Mucosa of descending colon (tissue), 3 donors: ENCODE data around the gene GAL3ST2. TPM values are rescaled to one million over a fixed set of nuclear protein-coding genes. Genes with fewer than 3 reads are reported as not detected.

Source experiments
- ATAC-seq: fragments of 200-7000 bp; cut with Tn5 transposase; one replicate; pipeline ENCODE4 v1.9.1; 2020; ENCODE audit warnings: mild to moderate bottlenecking, moderate library complexity
- DNase-seq, 3 donors: peaks; one replicate each; pipeline ENCODE4 v3.0.0-alpha.2; 2020
- H3K36me3 ChIP-seq: fragments of 200-600 bp; one replicate; pipeline ENCODE4 v1.8.0; 2021; ENCODE audit warnings: low read depth, mild to moderate bottlenecking
- H3K4me1 ChIP-seq: fragments of 200-600 bp; one replicate; pipeline ENCODE4 v1.8.0; 2021; ENCODE audit warnings: low read depth, mild to moderate bottlenecking
- H3K4me3 ChIP-seq: fragments of 200-600 bp; one replicate; pipeline ENCODE4 v1.8.0; 2021; ENCODE audit warnings: mild to moderate bottlenecking
- H3K9me3 ChIP-seq: fragments of 200-600 bp; one replicate; pipeline ENCODE4 v1.8.0; 2021; ENCODE audit warnings: mild to moderate bottlenecking
- intact Hi-C, 2 donors: fragments of 100-400 bp; cut with DNase I in 1 of 2; cut with micrococcal nuclease in 1 of 2; formaldehyde crosslinking; loops; one replicate each; pipeline versions ENCODE4 v1.11.0 to v1.11.1; 2022; cut with DNase I, micrococcal nuclease
- total RNA-seq, 3 donors: library from RNA; stranded (reverse); fragmentation: NEBNext Ultra II Directional in 2 of 3; extraction: Animal tissue kit (Norgen Biotek cat#: 25700) in 2 of 3; gene quantifications; one replicate each; pipeline versions ENCODE4 v1.2.1 to v1.2.4, GENCODE V29; 2021 to 2023
- TF ChIP-seq, protein P1 (sequence below): fragments of 200-600 bp; IDR thresholded peaks from one replicate; pipeline ENCODE4 v1.8.0; 2022; ENCODE audit warnings: antibody characterized with exemption, mild to moderate bottlenecking
- donor health status: DM: no; HTN: no; CAD: no; lungs with moderate emphysema.
- donor health status: DM: no; HTN: no; CAD: no.
- donor health status: DM: no; HTN: yes; CAD: no.

The GAL3ST2 gene
- total RNA-seq, 3 donors from 2014 or later: 15.1 to 46.5 (median 42.4) TPM

GRCh38 chr2:241813644-241814392 lies 37.2 kb downstream of the GAL3ST2 start:
- ATAC-seq (no peak), DNase-seq (no peak)
- intact Hi-C loops: no loop called here
- Histone ChIP-seq H3K9me3 (no peaks in the 10 kb centered on the region), H3K4me3 (no peak overlapping the region), H3K4me1 (peaks cover 19% of the 10 kb centered on the region), H3K36me3 (no peaks in the 10 kb centered on the region)
- TF ChIP-seq, protein P1, sequence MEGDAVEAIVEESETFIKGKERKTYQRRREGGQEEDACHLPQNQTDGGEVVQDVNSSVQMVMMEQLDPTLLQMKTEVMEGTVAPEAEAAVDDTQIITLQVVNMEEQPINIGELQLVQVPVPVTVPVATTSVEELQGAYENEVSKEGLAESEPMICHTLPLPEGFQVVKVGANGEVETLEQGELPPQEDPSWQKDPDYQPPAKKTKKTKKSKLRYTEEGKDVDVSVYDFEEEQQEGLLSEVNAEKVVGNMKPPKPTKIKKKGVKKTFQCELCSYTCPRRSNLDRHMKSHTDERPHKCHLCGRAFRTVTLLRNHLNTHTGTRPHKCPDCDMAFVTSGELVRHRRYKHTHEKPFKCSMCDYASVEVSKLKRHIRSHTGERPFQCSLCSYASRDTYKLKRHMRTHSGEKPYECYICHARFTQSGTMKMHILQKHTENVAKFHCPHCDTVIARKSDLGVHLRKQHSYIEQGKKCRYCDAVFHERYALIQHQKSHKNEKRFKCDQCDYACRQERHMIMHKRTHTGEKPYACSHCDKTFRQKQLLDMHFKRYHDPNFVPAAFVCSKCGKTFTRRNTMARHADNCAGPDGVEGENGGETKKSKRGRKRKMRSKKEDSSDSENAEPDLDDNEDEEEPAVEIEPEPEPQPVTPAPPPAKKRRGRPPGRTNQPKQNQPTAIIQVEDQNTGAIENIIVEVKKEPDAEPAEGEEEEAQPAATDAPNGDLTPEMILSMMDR: no peak

DNA sequence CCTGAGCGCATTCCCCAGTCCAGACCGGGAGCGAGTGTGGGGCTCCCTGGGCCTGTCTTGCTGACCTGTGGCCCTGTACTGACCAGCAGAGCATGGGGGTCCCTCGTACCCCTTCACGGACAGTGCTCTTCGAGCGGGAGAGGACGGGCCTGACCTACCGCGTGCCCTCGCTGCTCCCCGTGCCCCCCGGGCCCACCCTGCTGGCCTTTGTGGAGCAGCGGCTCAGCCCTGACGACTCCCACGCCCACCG lies 37.7 kb downstream of the GAL3ST2 start:
- Histone ChIP-seq H3K9me3 (no peaks in the 10 kb centered on the region), H3K4me1 (peaks cover 18% of the 10 kb centered on the region), H3K4me3 (no peak overlapping the region), H3K36me3 (no peaks in the 10 kb centered on the region)
- ATAC-seq: no peak
- DNase-seq: peak in 1 of 3 donors; percentile 45
- intact Hi-C loops: no loop called here
- TF ChIP-seq, protein P1: no peak

- no peaks in the 10 kb centered on the region for H3K36me3 ChIP-seq
- DNase-seq (peak; percentile 3 to 48 (median 42)), ATAC-seq (peak; percentile 35)
- TF ChIP-seq, protein P1: no peak
- intact Hi-C loops: no loop called here
- no peaks in the 10 kb centered on the region for H3K9me3 ChIP-seq
- H3K4me3 ChIP-seq: no peak overlapping the region
- H3K4me1 ChIP-seq: peaks cover 15% of the 10 kb centered on the region
Measured at GRCh38 chr2:241814643-241815476, 38.2 kb downstream of the GAL3ST2 start.

GRCh38 chr2:241815477-241816430 lies 39.1 kb downstream of the GAL3ST2 start:
- TF ChIP-seq, protein P1: no peak
- DNase-seq (peak in 2 of 3 donors; percentile 4 to 37), ATAC-seq (no peak)

GRCh38 chr2:241816431-241817121 lies 40.0 kb downstream of the GAL3ST2 start:
- ATAC-seq (no peak), DNase-seq (peak in 2 of 3 donors; percentile 11 to 32)
- Histone ChIP-seq H3K9me3 (no peaks in the 10 kb centered on the region), H3K4me3 (no peak overlapping the region), H3K36me3 (no peaks in the 10 kb centered on the region), H3K4me1 (peaks cover 15% of the 10 kb centered on the region)
- intact Hi-C loops: no loop called here
- TF ChIP-seq, protein P1: no peak

More at GRCh38 chr2:241815477-241816430, 39.1 kb downstream of the GAL3ST2 start:
- no peaks in the 10 kb centered on the region for H3K9me3 ChIP-seq
- H3K36me3 ChIP-seq: no peaks in the 10 kb centered on the region
- intact Hi-C loops: no loop called here
- H3K4me3 ChIP-seq: no peak overlapping the region
- H3K4me1 ChIP-seq: peaks cover 15% of the 10 kb centered on the region
